ENCODE data around the gene ACOT7. TPM values are rescaled to one million over a fixed set of nuclear protein-coding genes. Genes with fewer than 3 reads are reported as not detected.

The ACOT7 gene
- total and polyA plus RNA-seq, 2 experiments from 2014 or later = 167 to 169 TPM

- Histone ChIP-seq H3K9me2 (ENCODE audit: insufficient read depth) (no peaks in the 10 kb centered on the region), H2AFZ (no peak overlapping the region), H3K4me1 (ENCODE audit: insufficient read depth) (no peaks in the 10 kb centered on the region), H3K79me2 (replicated peaks; ENCODE audit: insufficient read depth) (no peaks in the 10 kb centered on the region), H3K36me3 (ENCODE audit: insufficient read depth) (peaks cover 5% of the 10 kb centered on the region; the same call in 1 of the 2 replicates), H3K4me2 (no peak overlapping the region), H3K4me3 (no peak overlapping the region), H3K27ac (ENCODE audit: low read depth) (no peak overlapping the region), H3K27me3 (ENCODE audit: insufficient read depth) (no peaks in the 10 kb centered on the region), H3F3A (replicated peaks; ENCODE audit: low read depth) (0 out of 2 replicates have a peak, but pooled peaks cover 7% of the 10 kb centered on the region), H4K20me1 (replicated peaks; ENCODE audit: insufficient read depth) (0 out of 2 replicates have a peak, but pooled peaks cover 6% of the 10 kb centered on the region)
- H3K27me3 Mint-ChIP-seq (ENCODE audit: insufficient read depth, low read depth, poor library complexity) = peaks cover 7% of the 10 kb centered on the region
- H3K9me3 Mint-ChIP-seq = no peaks in the 10 kb centered on the region
- peaks cover 29% of the 10 kb centered on the region for H3K36me3 Mint-ChIP-seq (ENCODE audit: low read depth)
- DNase-seq (ENCODE audit: low spot score) = no peak
- no peaks in the 10 kb centered on the region for H3K4me1 Mint-ChIP-seq
- no peak overlapping the region for H3K4me3 Mint-ChIP-seq
- TF ChIP-seq ZNF331 (CRISPR knock-in tag; IDR thresholded peaks at IDR 0.05; ENCODE audit: low read depth) (no peak), EZH2 (IDR thresholded peaks at IDR 0.05; ENCODE audit: low read depth, unreplicated experiment) (no peak), REST (IDR thresholded peaks at IDR 0.05; ENCODE audit: unreplicated experiment) (no peak)
- TF ChIP-seq, protein P1, sequence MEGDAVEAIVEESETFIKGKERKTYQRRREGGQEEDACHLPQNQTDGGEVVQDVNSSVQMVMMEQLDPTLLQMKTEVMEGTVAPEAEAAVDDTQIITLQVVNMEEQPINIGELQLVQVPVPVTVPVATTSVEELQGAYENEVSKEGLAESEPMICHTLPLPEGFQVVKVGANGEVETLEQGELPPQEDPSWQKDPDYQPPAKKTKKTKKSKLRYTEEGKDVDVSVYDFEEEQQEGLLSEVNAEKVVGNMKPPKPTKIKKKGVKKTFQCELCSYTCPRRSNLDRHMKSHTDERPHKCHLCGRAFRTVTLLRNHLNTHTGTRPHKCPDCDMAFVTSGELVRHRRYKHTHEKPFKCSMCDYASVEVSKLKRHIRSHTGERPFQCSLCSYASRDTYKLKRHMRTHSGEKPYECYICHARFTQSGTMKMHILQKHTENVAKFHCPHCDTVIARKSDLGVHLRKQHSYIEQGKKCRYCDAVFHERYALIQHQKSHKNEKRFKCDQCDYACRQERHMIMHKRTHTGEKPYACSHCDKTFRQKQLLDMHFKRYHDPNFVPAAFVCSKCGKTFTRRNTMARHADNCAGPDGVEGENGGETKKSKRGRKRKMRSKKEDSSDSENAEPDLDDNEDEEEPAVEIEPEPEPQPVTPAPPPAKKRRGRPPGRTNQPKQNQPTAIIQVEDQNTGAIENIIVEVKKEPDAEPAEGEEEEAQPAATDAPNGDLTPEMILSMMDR (conservative IDR thresholded peaks at IDR 0.05; ENCODE audit: low read depth in 2 of 2) = no peak
- ATAC-seq = no peak
- no peak overlapping the region for H3K27ac Mint-ChIP-seq
Measured at GRCh38 chr1:6317098-6317760, 76.3 kb downstream of the ACOT7 start.

DNA sequence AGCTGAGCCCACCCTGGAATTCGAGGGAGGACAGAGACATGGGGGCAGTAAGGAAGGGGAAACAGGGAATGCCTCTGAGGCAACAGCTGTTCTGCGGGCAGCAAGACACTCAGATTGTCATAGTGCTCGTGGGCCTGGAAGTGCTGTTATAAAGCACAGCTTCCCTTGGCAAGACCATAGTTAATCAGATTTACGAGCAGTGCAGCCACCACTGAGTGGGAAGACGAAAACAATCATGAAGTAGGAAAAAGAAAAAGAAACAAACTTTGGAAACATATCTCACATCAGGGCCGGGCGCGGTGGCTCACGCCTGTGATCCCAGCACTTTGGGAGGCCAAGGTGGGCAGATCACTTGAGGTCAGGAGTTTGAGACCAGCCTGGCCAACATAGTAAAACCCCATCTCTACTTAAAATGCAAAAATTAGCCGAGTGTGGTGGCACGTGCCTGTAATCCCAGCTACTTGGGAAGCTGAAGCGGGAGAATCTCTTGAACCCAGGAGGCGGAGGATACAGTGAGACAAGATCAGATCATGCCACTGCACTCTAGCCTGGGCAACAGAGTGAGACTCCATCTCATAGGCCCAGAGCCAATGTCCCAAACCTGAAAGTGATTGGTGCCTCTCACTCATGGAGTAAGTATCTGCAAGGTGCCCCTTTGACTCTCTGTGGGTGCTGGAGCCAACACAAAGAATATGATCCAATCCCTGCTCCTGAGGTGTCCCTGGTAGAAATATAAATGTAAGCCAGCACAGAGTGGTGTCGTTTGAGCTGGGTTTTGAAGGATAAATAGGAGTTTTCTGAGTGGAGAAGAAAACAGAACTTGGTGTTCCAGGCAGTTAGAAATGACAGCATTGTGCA, 77.1 kb downstream of the ACOT7 start:
- H3K9me2 ChIP-seq (ENCODE audit: insufficient read depth) = no peaks in the 10 kb centered on the region
- H3K27ac Mint-ChIP-seq = no peak overlapping the region
- no peak overlapping the region for H2AFZ ChIP-seq
- H3K4me1 Mint-ChIP-seq = no peaks in the 10 kb centered on the region
- H3K4me2 ChIP-seq = no peak overlapping the region
- DNase-seq (ENCODE audit: low spot score) = no peak
- ATAC-seq = no peak
- H3K27ac ChIP-seq (ENCODE audit: low read depth) = no peak overlapping the region
- H3K36me3 Mint-ChIP-seq (ENCODE audit: low read depth) = peaks cover 29% of the 10 kb centered on the region
- H3K36me3 ChIP-seq (ENCODE audit: insufficient read depth) = peaks cover 5% of the 10 kb centered on the region; the same call in 1 of the 2 replicates
- H3K4me1 ChIP-seq (ENCODE audit: insufficient read depth) = no peaks in the 10 kb centered on the region
- no peaks in the 10 kb centered on the region for H3K27me3 ChIP-seq (ENCODE audit: insufficient read depth)
- 0 out of 2 replicates have a peak, but pooled peaks cover 6% of the 10 kb centered on the region for H4K20me1 ChIP-seq (replicated peaks; ENCODE audit: insufficient read depth)
- H3K9me3 Mint-ChIP-seq = no peaks in the 10 kb centered on the region
- no peaks in the 10 kb centered on the region for H3K79me2 ChIP-seq (replicated peaks; ENCODE audit: insufficient read depth)
- no peak overlapping the region for H3K4me3 ChIP-seq
- H3F3A ChIP-seq (replicated peaks; ENCODE audit: low read depth) = 0 out of 2 replicates have a peak, but pooled peaks cover 7% of the 10 kb centered on the region
- H3K27me3 Mint-ChIP-seq (ENCODE audit: insufficient read depth, low read depth, poor library complexity) = peaks cover 7% of the 10 kb centered on the region
- H3K4me3 Mint-ChIP-seq = no peak overlapping the region
- TF ChIP-seq ZNF331 (CRISPR knock-in tag; IDR thresholded peaks at IDR 0.05; ENCODE audit: low read depth) (no peak), ZNF462 (CRISPR knock-in tag; IDR thresholded peaks at IDR 0.05) (no peak), ZNF114 (CRISPR knock-in tag; IDR thresholded peaks at IDR 0.05) (no peak)

Data from GM23338 (cell line).